GM23338 (cell line): ENCODE data around the gene RRBP1.

Experiments
- EZH2phosphoT487 ChIP-seq: fragments of 200-600 bp; sonication (generic); IDR thresholded peaks from one replicate; pipeline ENCODE4 v1.8.1; 2018; ENCODE audit warnings: antibody characterized with exemption; ENCODE audit not compliant: unreplicated experiment
- JUNB ChIP-seq: IDR thresholded peaks from one replicate; pipeline ENCODE4 v1.6.1; 2016; ENCODE audit warnings: antibody characterized with exemption; ENCODE audit not compliant: unreplicated experiment
- POLR2AphosphoS5 ChIP-seq: IDR thresholded peaks from 2 replicates; pipeline ENCODE4 v1.6.1; 2016; ENCODE audit warnings: antibody characterized with exemption, low read depth
- ZNF114 ChIP-seq: fragments of 250-450 bp; sonication (Bioruptor Pico); IDR thresholded peaks from 2 replicates; pipeline ENCODE4 v1.5.0; 2020; ENCODE audit warnings: mild to moderate bottlenecking, moderate library complexity
- TF ChIP-seq, protein P1 (sequence below), 2 experiments: fragments of 200-600 bp in 1 of 2; sonication (generic) in 1 of 2; conservative IDR thresholded peaks; 2 replicates each; pipeline versions ENCODE4 v1.5.1 to v1.6.1; 2016 to 2017; ENCODE audit warnings: antibody characterized with exemption in 2 of 2, low read depth in 2 of 2, mild to moderate bottlenecking in 2 of 2, moderate library complexity in 1 of 2

DNA sequence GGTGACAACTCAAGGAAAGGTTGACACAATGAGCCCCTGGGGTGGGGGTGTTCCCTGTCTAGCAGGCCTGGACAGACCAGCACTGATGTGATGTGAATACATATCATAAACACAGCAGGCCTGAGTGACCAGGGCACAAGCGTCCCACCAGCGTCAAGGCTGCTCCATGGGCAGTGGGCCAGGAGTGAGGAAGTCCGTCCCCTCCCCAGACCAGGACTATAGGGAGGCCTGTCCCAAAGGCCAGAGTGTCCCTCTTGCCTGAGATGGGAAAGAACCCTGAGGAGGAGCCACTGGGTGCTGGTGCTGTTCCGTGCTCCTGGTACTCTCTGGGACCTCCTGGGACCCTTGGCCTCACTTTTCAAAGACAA, 44.6 kb downstream of the RRBP1 start:
- no peak for TF ChIP-seq EZH2phosphoT487
- no peak for TF ChIP-seq POLR2AphosphoS5
- TF ChIP-seq, protein P1, sequence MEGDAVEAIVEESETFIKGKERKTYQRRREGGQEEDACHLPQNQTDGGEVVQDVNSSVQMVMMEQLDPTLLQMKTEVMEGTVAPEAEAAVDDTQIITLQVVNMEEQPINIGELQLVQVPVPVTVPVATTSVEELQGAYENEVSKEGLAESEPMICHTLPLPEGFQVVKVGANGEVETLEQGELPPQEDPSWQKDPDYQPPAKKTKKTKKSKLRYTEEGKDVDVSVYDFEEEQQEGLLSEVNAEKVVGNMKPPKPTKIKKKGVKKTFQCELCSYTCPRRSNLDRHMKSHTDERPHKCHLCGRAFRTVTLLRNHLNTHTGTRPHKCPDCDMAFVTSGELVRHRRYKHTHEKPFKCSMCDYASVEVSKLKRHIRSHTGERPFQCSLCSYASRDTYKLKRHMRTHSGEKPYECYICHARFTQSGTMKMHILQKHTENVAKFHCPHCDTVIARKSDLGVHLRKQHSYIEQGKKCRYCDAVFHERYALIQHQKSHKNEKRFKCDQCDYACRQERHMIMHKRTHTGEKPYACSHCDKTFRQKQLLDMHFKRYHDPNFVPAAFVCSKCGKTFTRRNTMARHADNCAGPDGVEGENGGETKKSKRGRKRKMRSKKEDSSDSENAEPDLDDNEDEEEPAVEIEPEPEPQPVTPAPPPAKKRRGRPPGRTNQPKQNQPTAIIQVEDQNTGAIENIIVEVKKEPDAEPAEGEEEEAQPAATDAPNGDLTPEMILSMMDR (conservative IDR thresholded peaks at IDR 0.05; ENCODE audit: low read depth in 2 of 2), result no peak
- no peak for TF ChIP-seq JUNB
- TF ChIP-seq ZNF114, result no peak
